ENCODE results near the gene REXO5. TPM values are rescaled to one million over a fixed set of nuclear protein-coding genes. Genes with fewer than 3 reads are reported as not detected.

Gene REXO5
- total RNA-seq: 10 to 100 TPM; 16.4 to 20.4 TPM

- intact Hi-C loops (cut with micrococcal nuclease): no loop called here
- Mint-ChIP-seq H3K27me3 (no peaks in the 10 kb centered on the region), H3K9me3 (no peaks in the 10 kb centered on the region), H3K27ac (peak within 1 kb of the TSS; percentile 98), H3K4me1 (ENCODE audit: low read depth) (peaks cover 13% of the 10 kb centered on the region), H3K4me3 (peak within 1 kb of the TSS; percentile 99), H3K36me3 (ENCODE audit: low read depth) (peaks cover 6% of the 10 kb centered on the region)
- no peak for TF ChIP-seq CTCF (IDR thresholded peaks at IDR 0.05)
- DNase-seq (peak; percentile 81), ATAC-seq (peak; percentile 87)
- CTCF ChIA-PET: interaction anchor here (0.7 to 2.0 kb wide), 9 partner anchors 8 to 193 kb away, joined by 3 to 7 read pairs (median 3); no protein-coding TSS in a partner anchor
- POLR2A ChIA-PET: interaction anchor here (0.8 to 2.2 kb wide), 10 partner anchors 9 to 94 kb away, joined by 3 to 13 read pairs (median 4); partner anchors contain the start of genes ACSM3, DCUN1D3 and LYRM1
Measured at GRCh38 chr16:20806168-20807050, at the start of gene REXO5, which contains the start of gene ERI2. REXO5 (plus strand) TSS chr16:20806527; CDS start chr16:20806954, 427 bp downstream. ERI2 (minus strand) TSS chr16:20806472; CDS start chr16:20806430, 42 bp downstream.

GRCh38 chr16:20760346-20760745, 46.0 kb upstream of the REXO5 start:
- Mint-ChIP-seq H3K27me3 (no peaks in the 10 kb centered on the region), H3K4me1 (ENCODE audit: low read depth) (peaks cover 19% of the 10 kb centered on the region), H3K9me3 (peaks cover 5% of the 10 kb centered on the region), H3K4me3 (no peak overlapping the region), H3K27ac (no peak overlapping the region), H3K36me3 (ENCODE audit: low read depth) (peaks cover 7% of the 10 kb centered on the region)
- CTCF ChIA-PET: no interaction called here
- TF ChIP-seq CTCF (IDR thresholded peaks at IDR 0.05): no peak
- DNase-seq: no peak
- intact Hi-C loops (cut with micrococcal nuclease): no loop called here
- POLR2A ChIA-PET: no interaction called here
- no peak for ATAC-seq

GRCh38 chr16:20761175-20761574, 45.2 kb upstream of the REXO5 start:
- Mint-ChIP-seq H3K36me3 (ENCODE audit: low read depth) (peaks cover 7% of the 10 kb centered on the region), H3K4me3 (no peak overlapping the region), H3K27me3 (no peaks in the 10 kb centered on the region), H3K4me1 (ENCODE audit: low read depth) (peaks cover 23% of the 10 kb centered on the region), H3K27ac (no peak overlapping the region), H3K9me3 (peaks cover 5% of the 10 kb centered on the region)
- TF ChIP-seq CTCF (IDR thresholded peaks at IDR 0.05): no peak
- DNase-seq (no peak), ATAC-seq (no peak)
- ChIA-PET CTCF (no interaction called here), POLR2A (no interaction called here)
- intact Hi-C loops (cut with micrococcal nuclease): no loop called here

- ATAC-seq: no peak
- Mint-ChIP-seq H3K27me3 (no peaks in the 10 kb centered on the region), H3K27ac (peak overlapping the region; percentile 90), H3K36me3 (ENCODE audit: low read depth) (peaks cover 7% of the 10 kb centered on the region), H3K4me1 (ENCODE audit: low read depth) (peaks cover 23% of the 10 kb centered on the region), H3K4me3 (peak overlapping the region; percentile 78), H3K9me3 (peaks cover 5% of the 10 kb centered on the region)
- intact Hi-C loops (cut with micrococcal nuclease): no loop called here
- ChIA-PET POLR2A (interaction anchor here (2.9 kb wide), 1 partner anchor 44 kb away, joined by 13 read pairs; the partner anchor contains the start of genes ERI2 and REXO5), CTCF (interaction anchor here (1.3 to 1.7 kb wide), 3 partner anchors 8 to 27 kb away, joined by 3 to 4 read pairs (median 3); no protein-coding TSS in a partner anchor)
- no peak for TF ChIP-seq CTCF (IDR thresholded peaks at IDR 0.05)
- DNase-seq: no peak
Measured at GRCh38 chr16:20762404-20763123, 43.8 kb upstream of the REXO5 start.

Data from activated CD8-positive, alpha-beta T cell treated with anti-CD3 and anti-CD28 coated beads for 36 hours (primary cell).